IPS-11a (cell line): ENCODE results near the gene MRTO4.

Experiments used
- H3K4me3 ChIP-seq: one replicate; pipeline ENCODE4 v1.5.1; 2013; ENCODE audit warnings: low read depth, low read length, control low read depth

Gene MRTO4

DNA sequence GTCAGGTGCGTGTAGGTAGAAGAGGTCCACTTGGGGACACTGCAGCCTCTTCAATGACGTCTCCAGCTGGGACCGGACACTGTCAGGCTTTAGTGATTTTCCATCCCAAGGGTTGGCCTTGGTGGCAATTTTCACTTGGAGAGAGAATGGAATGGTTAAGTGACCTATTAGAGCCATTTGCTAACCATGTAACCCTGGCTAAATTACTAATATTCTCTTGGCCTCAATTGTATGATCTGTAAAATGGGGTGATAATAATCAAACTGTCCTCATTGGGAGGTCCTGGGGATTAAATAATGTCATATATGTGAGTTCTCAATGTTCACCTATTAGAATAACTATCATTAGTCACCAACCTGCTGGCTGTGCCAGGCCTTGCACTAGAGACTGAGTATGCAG lies 56.9 kb downstream of the MRTO4 start:
- no peak overlapping the region for H3K4me3 ChIP-seq

- no peak overlapping the region for H3K4me3 ChIP-seq
Observed at GRCh38 chr1:19309123-19309813, 57.7 kb downstream of the MRTO4 start.
